C4-2B (cell line): ENCODE results near the gene CFAP46.

Experiments
- CTCF ChIP-seq: fragments of 450-650 bp; conservative IDR thresholded peaks from 2 replicates; pipeline ENCODE4 v1.5.1; 2017; ENCODE audit warnings: mild to moderate bottlenecking
- ZFX ChIP-seq: fragments of 450-650 bp; IDR thresholded peaks from 2 replicates; pipeline ENCODE4 v1.6.1; 2017

DNA sequence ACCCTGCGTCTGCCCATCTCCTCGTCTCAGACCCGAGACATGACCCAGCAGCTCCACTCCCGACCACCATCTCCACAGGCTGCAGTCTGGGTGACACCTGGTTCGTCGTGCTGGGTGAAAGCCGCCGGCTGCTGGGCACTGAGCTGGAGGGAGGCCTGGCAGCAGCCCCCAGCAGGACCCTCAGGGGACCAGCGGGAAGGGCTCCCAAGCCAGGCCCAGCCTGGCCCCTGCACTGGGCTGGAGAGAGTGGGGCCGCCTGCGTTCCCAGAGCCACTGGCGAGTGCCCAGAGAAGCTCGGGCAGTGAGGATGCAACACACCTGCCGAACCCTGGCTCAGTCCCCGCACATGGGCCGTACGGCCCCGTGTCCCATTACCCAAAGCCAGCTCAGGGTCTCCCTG lies 21.3 kb downstream of the CFAP46 start:
- TF ChIP-seq CTCF (no peak), ZFX (no peak)
